ENCODE data around the gene NTS. TPM values are rescaled to one million over a fixed set of nuclear protein-coding genes. Genes with fewer than 3 reads are reported as not detected.

NTS gene
- total RNA-seq, 4 donors from 2014 or later: 0.26 to 14.2 (median 0.88) TPM; not detected in 1

DNA sequence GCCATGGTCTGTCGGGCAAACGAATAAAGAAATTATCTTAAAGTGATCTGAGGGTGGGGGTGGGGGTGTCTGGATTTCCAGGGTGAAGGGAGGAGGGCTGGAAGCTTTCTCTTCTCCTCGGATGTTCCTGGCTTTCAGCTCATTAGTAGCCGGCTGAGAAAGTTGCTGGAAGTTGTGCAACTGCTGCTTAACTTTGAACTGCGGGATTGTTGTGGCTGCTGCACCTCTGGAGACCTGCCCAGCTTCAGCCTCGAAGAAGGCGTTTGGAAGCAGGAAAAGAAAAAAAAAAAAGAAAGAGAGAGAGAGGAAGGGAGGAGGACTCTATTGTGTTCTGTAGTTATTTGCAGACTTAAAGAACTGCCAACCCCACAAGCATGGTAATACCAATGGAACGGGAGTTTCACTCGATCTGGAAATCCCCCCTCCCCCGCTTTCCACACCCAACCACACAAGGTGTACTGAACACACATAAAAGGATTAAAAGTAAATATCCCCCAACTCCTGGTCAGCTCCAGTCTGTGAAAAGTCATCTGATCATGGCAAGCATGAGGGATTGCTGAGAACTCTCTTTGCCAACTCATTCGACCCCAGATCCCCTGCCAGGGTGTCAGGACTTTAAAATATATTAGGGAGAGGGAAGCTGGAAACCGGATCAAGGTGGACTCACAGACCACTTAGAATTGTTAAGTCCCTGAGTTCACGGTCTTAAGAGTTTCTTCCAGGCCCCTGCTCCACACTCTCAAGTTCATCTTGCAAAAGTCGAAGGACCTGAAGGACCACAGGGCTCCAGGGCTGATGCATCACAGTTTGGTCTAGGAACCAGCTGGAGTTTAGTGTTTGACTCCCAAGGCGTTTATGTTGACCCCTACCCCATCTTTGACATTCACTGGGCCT, 37.7 kb upstream of the NTS start, which contains the start of gene RASSF9:
Gene RASSF9 (minus strand): TSS at position 213 of the 894 bp plus-strand sequence. CDS start 208 bp downstream, at position 5.
- peak; percentile 84 for DNase-seq
- peak within 1 kb of the TSS; percentile 79 to 91 for H3K27ac ChIP-seq
- H3K4me3 ChIP-seq: peak within 1 kb of the TSS; percentile 35 to 38
- TF ChIP-seq POLR2A (IDR thresholded peaks at IDR 0.05): no peak
- TF ChIP-seq, protein P1, sequence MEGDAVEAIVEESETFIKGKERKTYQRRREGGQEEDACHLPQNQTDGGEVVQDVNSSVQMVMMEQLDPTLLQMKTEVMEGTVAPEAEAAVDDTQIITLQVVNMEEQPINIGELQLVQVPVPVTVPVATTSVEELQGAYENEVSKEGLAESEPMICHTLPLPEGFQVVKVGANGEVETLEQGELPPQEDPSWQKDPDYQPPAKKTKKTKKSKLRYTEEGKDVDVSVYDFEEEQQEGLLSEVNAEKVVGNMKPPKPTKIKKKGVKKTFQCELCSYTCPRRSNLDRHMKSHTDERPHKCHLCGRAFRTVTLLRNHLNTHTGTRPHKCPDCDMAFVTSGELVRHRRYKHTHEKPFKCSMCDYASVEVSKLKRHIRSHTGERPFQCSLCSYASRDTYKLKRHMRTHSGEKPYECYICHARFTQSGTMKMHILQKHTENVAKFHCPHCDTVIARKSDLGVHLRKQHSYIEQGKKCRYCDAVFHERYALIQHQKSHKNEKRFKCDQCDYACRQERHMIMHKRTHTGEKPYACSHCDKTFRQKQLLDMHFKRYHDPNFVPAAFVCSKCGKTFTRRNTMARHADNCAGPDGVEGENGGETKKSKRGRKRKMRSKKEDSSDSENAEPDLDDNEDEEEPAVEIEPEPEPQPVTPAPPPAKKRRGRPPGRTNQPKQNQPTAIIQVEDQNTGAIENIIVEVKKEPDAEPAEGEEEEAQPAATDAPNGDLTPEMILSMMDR (IDR thresholded peaks at IDR 0.05): no peak
- H3K36me3 ChIP-seq: no peaks in the 10 kb centered on the region
- no peaks in the 10 kb centered on the region for H3K4me1 ChIP-seq
- H3K27me3 ChIP-seq: no peaks in the 10 kb centered on the region
- intact Hi-C loops (cut with DNase I; ENCODE audit: low total_unique reads): no loop called here
- H3K9me3 ChIP-seq: no peaks in the 10 kb centered on the region

DNA sequence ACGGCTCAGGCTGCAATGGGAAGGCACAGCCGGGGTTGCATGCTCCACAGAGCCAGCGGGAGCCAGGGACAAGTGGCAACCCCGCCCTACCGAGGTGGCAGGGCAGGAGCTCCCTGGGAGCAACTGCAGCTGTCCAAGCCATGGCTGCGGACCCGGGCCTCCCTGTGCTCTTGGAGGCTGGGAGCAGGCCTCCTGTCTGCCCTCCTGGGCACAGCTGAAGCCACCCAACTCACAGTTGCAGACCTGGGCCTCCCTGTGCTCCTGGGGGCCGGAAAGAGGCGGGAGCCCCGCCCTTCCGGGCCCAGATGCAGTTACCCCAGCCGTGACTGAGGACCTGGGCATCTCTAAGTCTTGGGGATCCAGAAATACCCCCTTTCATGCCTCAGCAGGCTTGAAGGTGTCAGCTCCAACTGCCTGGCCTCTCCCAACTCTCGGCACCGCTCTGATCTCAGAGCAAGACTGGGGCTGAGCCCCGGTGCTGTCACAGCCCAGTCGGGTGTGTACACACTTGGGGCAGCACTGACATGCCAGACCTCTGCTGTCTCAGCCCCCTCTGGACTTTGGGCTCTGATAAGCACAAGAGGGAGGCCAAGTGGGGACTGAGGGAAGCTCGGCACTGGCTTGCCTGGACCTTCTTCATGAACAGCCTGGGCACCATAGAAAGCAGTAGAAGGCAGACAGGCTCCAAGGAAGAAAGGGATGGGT, 30.3 kb upstream of the NTS start:
- H3K27me3 ChIP-seq: no peaks in the 10 kb centered on the region
- H3K4me3 ChIP-seq: no peak overlapping the region
- H3K27ac ChIP-seq: no peak overlapping the region
- H3K4me1 ChIP-seq: no peaks in the 10 kb centered on the region
- H3K36me3 ChIP-seq: no peaks in the 10 kb centered on the region
- intact Hi-C loops (cut with DNase I; ENCODE audit: low total_unique reads): no loop called here
- no peak for DNase-seq
- no peaks in the 10 kb centered on the region for H3K9me3 ChIP-seq
- TF ChIP-seq, protein P1 (IDR thresholded peaks at IDR 0.05): no peak
- TF ChIP-seq POLR2A (IDR thresholded peaks at IDR 0.05): no peak

DNA sequence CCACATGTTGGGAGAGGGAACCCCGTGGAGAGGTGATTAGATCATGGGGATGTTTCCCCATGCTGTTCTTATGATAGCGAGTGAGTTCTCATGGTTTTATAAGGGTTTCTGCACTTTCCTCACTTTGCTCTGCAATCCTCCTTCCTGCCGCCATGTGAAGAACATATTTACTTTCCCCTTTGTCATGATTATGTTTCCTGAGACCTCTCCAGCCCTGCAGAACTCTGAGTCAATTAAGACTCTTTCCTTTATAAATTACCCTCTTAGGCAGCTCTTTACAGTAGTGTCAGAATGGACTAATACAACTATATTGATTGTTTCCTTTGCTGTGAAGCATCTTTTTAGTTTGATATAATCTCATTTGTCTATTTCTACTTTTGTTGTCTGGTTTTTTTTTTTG, 24.8 kb upstream of the NTS start:
- H3K27me3 ChIP-seq: no peaks in the 10 kb centered on the region
- TF ChIP-seq, protein P1 (IDR thresholded peaks at IDR 0.05): no peak
- no peak for TF ChIP-seq POLR2A (IDR thresholded peaks at IDR 0.05)
- intact Hi-C loops (cut with DNase I; ENCODE audit: low total_unique reads): no loop called here
- no peaks in the 10 kb centered on the region for H3K4me1 ChIP-seq
- DNase-seq: no peak
- no peaks in the 10 kb centered on the region for H3K9me3 ChIP-seq
- no peak overlapping the region for H3K4me3 ChIP-seq
- no peaks in the 10 kb centered on the region for H3K36me3 ChIP-seq
- H3K27ac ChIP-seq: no peak overlapping the region

DNA sequence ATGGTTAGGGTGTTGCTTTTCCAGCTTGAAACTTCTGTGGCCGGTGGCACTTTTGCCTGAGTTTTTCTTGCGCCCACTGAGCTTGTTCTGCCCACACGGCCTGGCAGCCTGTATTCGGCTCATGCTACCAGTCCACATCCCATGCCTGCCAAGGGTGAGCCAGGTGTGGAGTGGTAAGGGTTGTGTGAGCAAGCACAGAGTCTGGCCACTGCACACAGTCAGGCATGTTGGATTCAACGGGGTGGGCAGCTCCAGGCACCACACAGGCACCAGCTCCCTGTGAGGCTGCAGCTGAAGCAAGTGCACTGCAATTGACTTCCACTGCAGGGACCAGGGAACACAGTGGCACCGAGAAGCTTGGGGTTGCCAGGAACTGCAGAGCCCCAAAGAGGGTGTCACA, 18.8 kb upstream of the NTS start:
- TF ChIP-seq POLR2A (IDR thresholded peaks at IDR 0.05): no peak
- TF ChIP-seq, protein P1 (IDR thresholded peaks at IDR 0.05): no peak
- Histone ChIP-seq H3K27ac (no peak overlapping the region), H3K27me3 (no peaks in the 10 kb centered on the region), H3K4me3 (no peak overlapping the region), H3K9me3 (no peaks in the 10 kb centered on the region), H3K4me1 (no peaks in the 10 kb centered on the region), H3K36me3 (no peaks in the 10 kb centered on the region)
- intact Hi-C loops (cut with DNase I; ENCODE audit: low total_unique reads): no loop called here
- no peak for DNase-seq

- Histone ChIP-seq H3K27ac (no peak overlapping the region), H3K9me3 (no peaks in the 10 kb centered on the region), H3K27me3 (no peaks in the 10 kb centered on the region), H3K4me3 (no peak overlapping the region), H3K36me3 (no peaks in the 10 kb centered on the region), H3K4me1 (no peaks in the 10 kb centered on the region)
- no peak for DNase-seq
- intact Hi-C loops (cut with DNase I; ENCODE audit: low total_unique reads): no loop called here
- TF ChIP-seq POLR2A (IDR thresholded peaks at IDR 0.05): no peak
- TF ChIP-seq, protein P1 (IDR thresholded peaks at IDR 0.05): no peak
These were observed 17.1 kb upstream of the NTS start for GRCh38 chr12:85856966-85857365.
